ENCODE data around the gene KLHL2.
"Not testable (repeated sequence)": the region's sequence is repeated elsewhere in the genome, so short reads cannot be mapped to it uniquely, and the experiment has no call there.

Gene KLHL2

GRCh38 chr4:165207431-165208220, at the start of gene KLHL2:
KLHL2 (plus strand) TSS chr4:165207561; CDS start chr4:165207877, 316 bp downstream.
- DNase-seq (ENCODE audit: low read depth in 2 of 2): peak; percentile 45 to 54

- no peak for DNase-seq (ENCODE audit: low read depth in 2 of 2)
Measured at GRCh38 chr4:165158762-165159161, 48.6 kb upstream of the KLHL2 start.

- DNase-seq (ENCODE audit: low read depth in 2 of 2): no peak
Measured at GRCh38 chr4:165164257-165164656, 43.1 kb upstream of the KLHL2 start.

GRCh38 chr4:165166872-165167271, 40.5 kb upstream of the KLHL2 start:
- DNase-seq (ENCODE audit: low read depth in 2 of 2): not testable (repeated sequence)

- no peak for DNase-seq (ENCODE audit: low read depth in 2 of 2)
Measured at GRCh38 chr4:165167650-165168049, 39.7 kb upstream of the KLHL2 start.

- DNase-seq (ENCODE audit: low read depth in 2 of 2): no peak
Measured at GRCh38 chr4:165170819-165171218, 36.5 kb upstream of the KLHL2 start.

- DNase-seq (ENCODE audit: low read depth in 2 of 2): not testable (repeated sequence)
Measured at GRCh38 chr4:165175470-165175869, 31.9 kb upstream of the KLHL2 start.

- no peak for DNase-seq (ENCODE audit: low read depth in 2 of 2)
Measured at GRCh38 chr4:165175879-165176278, 31.5 kb upstream of the KLHL2 start.

- DNase-seq (ENCODE audit: low read depth in 2 of 2): no peak
Measured at GRCh38 chr4:165177725-165178666, 29.4 kb upstream of the KLHL2 start.

- DNase-seq (ENCODE audit: low read depth in 2 of 2): no peak
Measured at GRCh38 chr4:165184220-165184619, 23.1 kb upstream of the KLHL2 start.

- DNase-seq (ENCODE audit: low read depth in 2 of 2): not testable (repeated sequence)
Measured at GRCh38 chr4:165184998-165185397, 22.4 kb upstream of the KLHL2 start.

GRCh38 chr4:165185448-165185847, 21.9 kb upstream of the KLHL2 start:
- no peak for DNase-seq (ENCODE audit: low read depth in 2 of 2)

- DNase-seq (ENCODE audit: low read depth in 2 of 2): peak in 1 of 2 donors; percentile 30
Measured at GRCh38 chr4:165190591-165191347, 16.6 kb upstream of the KLHL2 start.

- DNase-seq (ENCODE audit: low read depth in 2 of 2): no peak
Measured at GRCh38 chr4:165191348-165191656, 16.1 kb upstream of the KLHL2 start.

- DNase-seq (ENCODE audit: low read depth in 2 of 2): no peak
Measured at GRCh38 chr4:165191814-165192499, 15.4 kb upstream of the KLHL2 start.

- no peak for DNase-seq (ENCODE audit: low read depth in 2 of 2)
Measured at GRCh38 chr4:165192500-165192898, 14.9 kb upstream of the KLHL2 start.

GRCh38 chr4:165192956-165193355, 14.4 kb upstream of the KLHL2 start:
- DNase-seq (ENCODE audit: low read depth in 2 of 2): no peak

GRCh38 chr4:165194368-165194767, 13.0 kb upstream of the KLHL2 start:
- DNase-seq (ENCODE audit: low read depth in 2 of 2): no peak

GRCh38 chr4:165198329-165198728, 9.0 kb upstream of the KLHL2 start:
- DNase-seq (ENCODE audit: low read depth in 2 of 2): no peak

- no peak for DNase-seq (ENCODE audit: low read depth in 2 of 2)
Measured at GRCh38 chr4:165199286-165199685, 8.1 kb upstream of the KLHL2 start.

GRCh38 chr4:165199722-165200121, 7.6 kb upstream of the KLHL2 start:
- DNase-seq (ENCODE audit: low read depth in 2 of 2): no peak
